Ovary (tissue), 3 donors: Measurements from ENCODE around the gene CHD6.

Experiments
- POLR2A ChIP-seq: fragments of 450-650 bp; IDR thresholded peaks from one replicate; pipeline ENCODE4 v1.6.1; 2017; ENCODE audit warnings: antibody characterized with exemption, mild to moderate bottlenecking, moderate library complexity
- TF ChIP-seq, protein P1 (sequence below), 3 donors: fragments of 450-650 bp in 2 of 3; fragments of 200-600 bp in 1 of 3; IDR thresholded peaks; one replicate each; pipeline versions ENCODE4 v1.5.1 to v1.8.0; 2016 to 2022; ENCODE audit warnings: antibody characterized with exemption in 3 of 3, mild to moderate bottlenecking in 1 of 3
- donor health status: DM: no; HTN: no; CAD: no.

- TF ChIP-seq, protein P1, sequence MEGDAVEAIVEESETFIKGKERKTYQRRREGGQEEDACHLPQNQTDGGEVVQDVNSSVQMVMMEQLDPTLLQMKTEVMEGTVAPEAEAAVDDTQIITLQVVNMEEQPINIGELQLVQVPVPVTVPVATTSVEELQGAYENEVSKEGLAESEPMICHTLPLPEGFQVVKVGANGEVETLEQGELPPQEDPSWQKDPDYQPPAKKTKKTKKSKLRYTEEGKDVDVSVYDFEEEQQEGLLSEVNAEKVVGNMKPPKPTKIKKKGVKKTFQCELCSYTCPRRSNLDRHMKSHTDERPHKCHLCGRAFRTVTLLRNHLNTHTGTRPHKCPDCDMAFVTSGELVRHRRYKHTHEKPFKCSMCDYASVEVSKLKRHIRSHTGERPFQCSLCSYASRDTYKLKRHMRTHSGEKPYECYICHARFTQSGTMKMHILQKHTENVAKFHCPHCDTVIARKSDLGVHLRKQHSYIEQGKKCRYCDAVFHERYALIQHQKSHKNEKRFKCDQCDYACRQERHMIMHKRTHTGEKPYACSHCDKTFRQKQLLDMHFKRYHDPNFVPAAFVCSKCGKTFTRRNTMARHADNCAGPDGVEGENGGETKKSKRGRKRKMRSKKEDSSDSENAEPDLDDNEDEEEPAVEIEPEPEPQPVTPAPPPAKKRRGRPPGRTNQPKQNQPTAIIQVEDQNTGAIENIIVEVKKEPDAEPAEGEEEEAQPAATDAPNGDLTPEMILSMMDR (IDR thresholded peaks at IDR 0.05): no peak
- no peak for TF ChIP-seq POLR2A
Observed at GRCh38 chr20:41361757-41362747, 256.1 kb downstream of the CHD6 start.
